GM08714 (cell line): ENCODE measurements around the gene TRIM5.
"Not testable (repeated sequence)": the region's sequence is repeated elsewhere in the genome, so short reads cannot be mapped to it uniquely, and the experiment has no call there.

Experiments used
- H3K4me3 ChIP-seq: fragments of 200-500 bp; sonication (Bioruptor generic); 2 replicates; pipeline ENCODE4 v1.5.1; 2014; ENCODE audit warnings: mild to moderate bottlenecking, low read length, inconsistent platforms
- ZNF274 ChIP-seq: IDR thresholded peaks from 2 replicates; pipeline ENCODE4 v1.6.1; 2012; ENCODE audit warnings: mild to moderate bottlenecking, low read depth, low read length

The TRIM5 gene

GRCh38 chr11:5695580-5695979, 10.7 kb upstream of the TRIM5 start:
- H3K4me3 ChIP-seq = no peak overlapping the region
- TF ChIP-seq ZNF274 = no peak

DNA sequence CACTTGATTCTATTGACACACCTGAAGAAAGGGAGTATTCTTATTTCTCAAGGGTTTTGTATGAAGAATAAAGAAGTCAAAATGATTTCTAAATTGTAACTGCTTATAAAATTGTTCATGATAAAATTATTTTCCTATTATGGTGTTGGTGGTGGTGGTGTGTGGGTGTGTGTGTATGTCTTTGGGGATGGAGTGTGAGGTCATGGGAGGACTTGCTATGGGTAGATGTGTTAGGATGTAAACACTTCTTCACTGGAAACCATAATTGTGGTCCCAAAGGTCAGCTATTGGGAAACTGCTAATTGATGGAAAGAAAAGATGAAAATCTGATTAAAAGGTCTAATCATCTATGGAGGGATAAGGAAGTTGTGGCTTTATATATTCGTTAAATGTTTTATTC, 9.8 kb upstream of the TRIM5 start:
- H3K4me3 ChIP-seq = no peak overlapping the region
- no peak for TF ChIP-seq ZNF274

DNA sequence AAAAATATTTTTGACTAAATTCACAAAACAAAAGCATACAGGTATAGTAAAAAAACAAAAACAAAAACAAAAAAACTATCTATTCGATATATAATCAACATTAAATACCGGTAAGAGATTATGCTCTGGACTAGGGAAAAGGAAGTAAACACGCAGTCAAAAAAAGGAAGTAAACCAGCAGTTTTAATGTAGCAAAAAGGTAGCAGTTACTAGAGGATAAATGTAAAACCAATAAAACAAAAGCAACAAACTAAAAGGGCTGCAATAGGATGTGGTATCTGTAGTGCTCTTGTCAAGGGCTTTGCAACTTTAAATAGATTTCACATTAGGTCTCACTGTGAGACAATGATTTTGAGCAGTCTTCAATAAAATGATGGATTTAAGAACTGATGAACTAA, 7.1 kb upstream of the TRIM5 start:
- H3K4me3 ChIP-seq = peak overlapping the region; percentile 100; the same call in 1 of the 2 replicates
- TF ChIP-seq ZNF274 = no peak

- H3K4me3 ChIP-seq = peak overlapping the region; percentile 100
Measured at GRCh38 chr11:5691238-5691963, 6.5 kb upstream of the TRIM5 start.

DNA sequence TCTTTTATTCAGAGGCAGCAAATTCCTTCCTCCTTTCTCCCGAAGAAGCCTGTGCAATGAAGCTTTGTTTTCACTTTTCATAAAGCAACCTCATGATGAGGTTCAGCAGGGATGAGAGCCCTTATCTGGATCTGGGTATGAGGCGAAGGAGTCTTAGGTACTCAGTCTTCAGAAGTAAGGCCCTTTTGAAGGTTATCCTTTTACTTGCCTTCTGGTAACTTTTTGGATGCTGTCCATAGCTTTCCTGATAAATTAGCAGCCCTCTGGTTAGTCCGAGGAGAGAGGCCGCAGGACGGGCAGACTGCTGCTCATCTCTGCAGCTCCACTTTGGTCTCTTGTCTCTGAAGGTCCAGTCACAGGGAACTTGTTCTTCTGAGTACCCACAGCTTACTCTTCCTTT, 5.9 kb upstream of the TRIM5 start:
- H3K4me3 ChIP-seq = peak overlapping the region; percentile 100
- TF ChIP-seq ZNF274 = no peak

DNA sequence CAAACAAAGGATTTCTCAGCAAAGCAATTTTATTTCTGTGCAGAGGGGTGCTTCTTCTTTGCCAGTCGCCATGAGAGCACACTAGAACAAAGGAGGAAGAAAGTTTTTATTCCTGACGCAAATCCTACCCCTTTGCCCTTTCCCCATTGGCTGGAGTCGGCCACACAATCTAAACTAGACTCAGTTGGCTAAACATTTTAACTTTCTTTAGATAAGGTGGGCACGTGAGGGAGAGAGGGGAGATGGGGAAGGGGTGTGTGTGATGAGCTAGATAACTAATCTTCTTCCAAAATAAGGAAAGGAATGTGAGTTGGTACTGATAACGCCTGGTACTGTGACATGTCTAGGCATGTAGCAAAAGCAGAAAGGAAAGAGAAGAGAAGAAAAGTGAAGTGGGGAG, 5.3 kb upstream of the TRIM5 start:
- peak overlapping the region; percentile 100 for H3K4me3 ChIP-seq
- no peak for TF ChIP-seq ZNF274

DNA sequence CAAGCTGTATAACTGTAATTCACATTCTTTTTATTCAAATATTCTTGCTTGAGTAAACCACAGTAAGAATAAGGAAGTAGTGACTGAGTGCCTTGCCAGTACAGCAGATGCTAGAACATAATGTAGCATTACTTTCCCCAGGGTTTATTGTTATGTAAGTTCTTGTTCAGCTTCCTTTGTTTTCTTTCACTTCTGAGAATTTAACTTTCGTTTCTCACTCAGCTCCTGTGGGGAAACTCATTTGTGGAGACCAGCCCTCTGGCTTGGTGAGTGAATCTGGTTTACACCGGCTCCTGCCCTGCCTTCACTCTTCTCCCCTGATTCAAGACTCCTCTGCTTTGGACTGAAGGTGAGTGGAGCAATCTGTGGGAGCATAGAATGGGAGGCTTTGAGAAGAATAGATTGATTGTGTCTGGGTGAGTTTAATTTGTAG, 4.7 kb upstream of the TRIM5 start, which contains the start of gene TRIM22:
Gene TRIM22, plus strand, starts transcription at position 240 of the 433 bp plus-strand sequence. CDS start 6,443 bp downstream, outside the sequence.
- no peak for TF ChIP-seq ZNF274
- peak within 1 kb of the TSS; percentile 100 for H3K4me3 ChIP-seq

- TF ChIP-seq ZNF274 = no peak
- no peak overlapping the region for H3K4me3 ChIP-seq
Measured at GRCh38 chr11:5688482-5688881, 3.6 kb upstream of the TRIM5 start.

GRCh38 chr11:5686426-5686825, 1.6 kb upstream of the TRIM5 start:
- TF ChIP-seq ZNF274 = no peak
- no peak overlapping the region for H3K4me3 ChIP-seq

DNA sequence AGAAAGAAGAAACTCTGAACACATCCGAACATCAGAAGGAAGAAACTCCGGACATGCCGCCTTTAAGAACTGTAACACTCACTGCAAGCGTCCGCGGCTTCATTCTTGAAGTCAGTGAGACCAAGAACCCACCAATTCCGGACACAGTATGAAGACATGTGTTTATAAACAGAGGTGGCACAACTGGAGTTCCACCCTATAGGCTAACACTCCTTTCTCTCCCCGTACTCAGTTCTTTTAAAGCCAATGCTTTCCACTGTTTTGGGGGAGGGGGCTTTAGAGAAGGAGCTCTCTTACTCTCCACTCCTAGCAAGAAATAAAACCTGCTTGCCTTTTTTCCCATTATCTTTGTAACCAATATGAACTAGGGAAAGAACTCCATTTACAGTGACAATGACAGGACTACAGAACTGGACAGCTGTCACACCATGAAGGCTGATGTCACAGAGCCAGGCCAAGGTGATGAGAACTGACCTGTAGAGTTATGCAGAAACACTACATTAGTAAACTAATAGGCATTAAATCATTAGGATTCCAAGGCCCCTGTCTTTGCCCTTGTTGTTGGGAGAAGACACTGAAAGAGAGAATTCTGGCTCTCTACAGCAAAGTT, 733 bp downstream of the TRIM5 start:
- no peak for TF ChIP-seq ZNF274
- H3K4me3 ChIP-seq = peak overlapping the region; percentile 93

DNA sequence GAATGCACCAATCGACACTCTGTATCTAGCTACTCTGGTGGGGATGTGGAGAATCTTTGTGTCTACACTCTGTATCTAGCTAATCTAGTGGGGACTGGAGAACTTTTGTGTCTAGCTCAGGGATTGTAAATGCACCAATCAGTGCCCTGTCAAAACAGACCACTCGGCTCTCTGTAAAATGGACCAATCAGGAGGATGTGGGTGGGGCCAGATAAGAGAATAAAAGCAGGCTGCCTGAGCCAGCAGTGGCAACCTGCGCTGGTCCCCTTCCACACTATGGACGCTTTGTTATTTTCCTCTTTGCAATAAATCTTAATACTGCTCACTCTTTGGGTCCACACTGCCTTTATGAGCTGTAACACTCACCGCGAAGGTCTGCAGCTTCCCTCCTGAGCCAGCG, 1.3 kb downstream of the TRIM5 start:
- peak overlapping the region; percentile 93; the same call in 1 of the 2 replicates for H3K4me3 ChIP-seq

DNA sequence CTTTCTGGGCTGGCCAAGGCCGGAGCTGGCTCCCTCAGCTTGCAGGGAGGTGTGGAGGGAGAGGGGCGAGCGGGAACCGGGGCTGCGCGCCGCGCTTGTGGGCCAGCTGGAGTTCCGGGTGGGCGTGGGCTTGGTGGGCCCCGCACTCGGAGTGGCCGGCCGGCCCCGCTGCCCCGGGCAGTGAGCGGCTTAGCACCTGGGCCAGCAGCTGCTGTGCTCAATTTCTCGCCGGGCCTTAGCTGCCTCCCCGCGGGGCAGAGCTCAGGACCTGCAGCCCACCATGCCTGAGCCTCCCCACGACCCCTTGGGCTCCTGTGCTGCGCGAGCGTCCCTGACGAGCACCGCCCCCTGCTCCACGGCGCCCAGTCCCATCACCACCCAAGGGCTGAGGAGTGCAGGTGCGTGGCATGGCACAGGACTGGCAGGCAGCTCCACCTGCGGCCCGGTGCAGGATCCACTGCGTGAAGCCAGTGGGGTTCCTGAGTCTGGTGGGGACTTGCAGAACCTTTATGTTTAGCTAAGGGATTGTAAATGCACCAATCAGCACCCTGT, 1.9 kb downstream of the TRIM5 start:
- H3K4me3 ChIP-seq = not testable (repeated sequence)

- H3K4me3 ChIP-seq = no peak overlapping the region
- no peak for TF ChIP-seq ZNF274
Measured at GRCh38 chr11:5679811-5680210, 5.1 kb downstream of the TRIM5 start.

GRCh38 chr11:5674391-5674790, 10.5 kb downstream of the TRIM5 start:
- no peak for TF ChIP-seq ZNF274
- H3K4me3 ChIP-seq = no peak overlapping the region

DNA sequence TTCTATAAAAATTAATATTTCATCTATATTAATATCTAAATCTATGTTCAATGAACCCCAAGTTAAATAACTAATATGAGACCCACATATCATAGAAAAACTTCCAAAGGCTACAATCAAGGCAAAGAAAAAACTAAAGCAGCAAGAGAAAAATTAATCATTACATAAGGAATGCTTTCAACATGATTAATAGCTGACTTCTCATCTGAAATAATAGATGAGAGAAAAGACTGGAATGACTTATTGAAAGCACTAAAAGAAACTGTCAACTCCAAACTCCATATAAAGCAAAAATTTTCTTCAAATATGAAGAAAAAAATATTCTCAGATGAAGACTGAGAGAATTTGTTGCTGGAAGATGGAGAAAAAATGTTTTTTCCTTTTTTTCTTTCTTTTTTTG, 13.0 kb downstream of the TRIM5 start:
- H3K4me3 ChIP-seq = no peak overlapping the region
- TF ChIP-seq ZNF274 = no peak

DNA sequence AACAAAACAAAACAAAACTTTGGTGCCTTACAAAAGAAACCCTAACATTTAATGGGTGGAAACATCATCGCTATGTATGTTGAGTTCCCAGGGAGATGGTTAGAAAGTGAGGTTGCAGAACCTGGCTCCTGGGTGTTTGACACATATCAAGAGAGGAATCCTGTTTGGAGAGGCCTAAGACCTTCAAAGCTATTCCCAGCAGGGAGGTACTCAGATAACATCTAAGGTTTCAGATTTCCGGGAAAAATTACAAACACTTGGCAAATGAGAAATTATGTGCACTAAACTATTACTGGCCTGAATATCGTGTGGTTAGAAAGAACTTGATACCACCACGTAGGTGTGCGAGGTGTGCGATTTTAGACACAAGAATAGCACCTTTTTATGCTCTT, 18.5 kb downstream of the TRIM5 start:
- no peak for TF ChIP-seq ZNF274
- no peak overlapping the region for H3K4me3 ChIP-seq
